ENCODE data around the gene ESRRG.

ESRRG gene

DNA sequence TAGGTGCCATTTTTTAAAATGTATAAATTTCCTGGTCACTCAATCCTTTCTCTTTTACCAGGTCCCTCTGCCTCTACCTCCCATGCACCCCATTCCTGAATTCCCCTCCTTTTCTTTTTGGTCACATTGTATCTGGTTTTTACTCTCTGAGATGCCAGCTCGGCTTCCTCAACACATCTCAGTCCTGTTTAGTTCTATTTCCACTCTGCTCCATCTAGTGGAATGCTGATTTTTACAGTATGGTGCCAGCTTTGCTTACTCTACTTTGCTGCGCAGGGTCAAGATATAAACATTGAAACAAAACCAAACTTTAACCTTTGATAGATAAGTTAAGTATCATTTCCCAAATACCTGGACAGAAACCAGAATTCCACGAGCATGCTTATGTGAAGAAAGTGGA lies 96.0 kb downstream of the ESRRG start:
- DNase-seq (ENCODE audit: low read depth in 2 of 2), result no peak

GRCh38 chr1:216626394-216627067 lies 96.7 kb downstream of the ESRRG start:
- DNase-seq (ENCODE audit: low read depth in 2 of 2), result no peak

DNA sequence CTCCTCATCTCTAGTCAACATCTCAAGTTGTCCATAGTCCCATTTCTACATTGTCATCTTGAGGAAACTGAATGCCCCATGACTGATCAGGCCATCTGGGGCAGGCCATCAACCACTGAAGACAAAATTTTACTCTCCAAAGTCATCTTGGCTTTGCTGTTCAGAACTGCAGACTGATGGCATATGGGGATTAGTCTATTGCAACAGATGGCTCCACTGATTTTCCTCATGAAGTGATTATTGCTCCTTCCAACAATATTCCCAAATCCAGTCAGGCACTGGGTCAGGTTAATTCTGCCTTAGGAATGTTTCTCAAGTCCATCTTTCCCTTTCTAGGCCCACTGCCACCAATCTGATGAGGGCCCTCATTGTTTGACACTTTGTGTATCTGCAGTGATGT lies 101.7 kb downstream of the ESRRG start:
- DNase-seq (ENCODE audit: low read depth in 2 of 2), result no peak

DNA sequence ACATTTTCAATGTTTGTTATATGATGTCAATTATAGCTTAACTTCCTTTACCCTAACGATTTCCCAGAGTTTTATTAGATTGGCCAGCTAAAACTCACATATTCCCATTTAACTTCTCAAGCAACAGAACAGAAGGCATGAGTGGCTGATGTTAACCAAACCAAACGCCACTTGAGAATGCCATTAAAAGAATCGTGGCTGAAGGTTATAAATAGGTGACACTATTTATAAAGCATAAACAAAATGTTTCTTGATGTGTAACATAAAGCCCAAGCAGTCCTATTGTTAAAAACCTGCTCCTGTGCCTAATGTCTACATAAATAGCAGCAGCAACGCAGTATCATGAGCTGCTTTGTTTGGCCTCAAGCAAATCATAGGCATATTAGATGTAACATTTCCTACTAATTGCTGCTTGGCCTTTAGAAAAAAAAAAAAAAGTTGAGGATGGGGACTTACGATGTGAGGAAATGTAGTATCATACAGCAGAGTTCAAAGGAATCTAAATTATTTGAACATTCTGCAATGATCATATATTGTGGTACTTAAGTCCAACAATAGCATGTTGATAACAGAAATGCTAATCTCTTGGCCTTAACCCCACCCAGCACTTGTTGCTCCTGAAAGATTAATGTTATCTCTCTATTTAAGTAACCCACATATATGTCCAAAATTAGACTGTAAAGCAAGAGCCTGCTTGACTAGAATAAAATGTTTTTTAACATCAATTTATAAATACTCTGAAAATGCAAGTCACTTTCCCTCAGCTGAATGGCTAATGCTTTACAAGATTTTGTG lies 106.0 kb downstream of the ESRRG start:
- no peak for DNase-seq (ENCODE audit: low read depth in 2 of 2)

- no peak for DNase-seq (ENCODE audit: low read depth in 2 of 2)
Observed at GRCh38 chr1:216616425-216616824, 106.8 kb downstream of the ESRRG start.

DNA sequence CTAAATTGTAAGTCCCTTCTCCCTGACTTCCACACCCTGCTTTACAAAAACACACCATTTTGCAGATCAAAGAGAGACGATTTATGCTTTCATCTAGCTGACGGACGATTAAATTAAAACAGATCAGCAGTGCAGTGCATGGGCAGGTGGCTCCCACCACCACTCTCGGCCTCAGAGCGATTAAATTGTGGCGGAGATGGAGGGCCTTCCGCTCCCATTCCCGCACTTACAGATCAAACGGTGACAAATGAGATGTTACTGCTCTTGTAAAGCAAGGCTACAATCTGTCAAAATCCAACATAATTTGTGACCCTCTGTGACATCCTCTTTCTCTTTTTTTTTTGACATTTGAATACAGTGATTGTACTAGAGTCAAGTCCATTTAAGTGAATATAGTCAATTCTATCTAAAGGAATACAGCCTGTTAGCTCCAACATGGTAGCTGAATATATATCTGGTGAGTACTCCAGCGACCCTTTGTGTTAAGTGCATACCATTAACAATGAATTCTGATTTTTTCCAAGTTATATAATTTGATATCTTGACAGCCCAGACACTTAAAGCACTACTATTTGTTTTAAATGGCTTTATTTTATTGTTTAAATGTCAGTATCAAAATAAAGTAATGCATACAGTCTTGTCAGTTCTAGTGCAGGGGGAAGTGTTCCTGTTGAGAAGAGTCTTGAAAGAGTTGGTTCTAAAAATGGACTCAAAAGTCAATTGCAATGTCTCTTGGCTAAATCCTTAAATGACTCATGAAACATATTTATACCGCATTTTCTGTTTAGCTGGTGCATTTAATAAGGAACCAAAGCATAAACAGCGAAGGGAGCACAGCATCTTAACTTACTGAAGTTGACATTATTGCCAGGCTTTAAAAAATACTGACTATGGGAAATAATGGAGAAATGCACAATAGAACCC lies 109.0 kb downstream of the ESRRG start:
- DNase-seq (ENCODE audit: low read depth in 2 of 2), result no peak

GRCh38 chr1:216612291-216612690 lies 110.9 kb downstream of the ESRRG start:
- DNase-seq (ENCODE audit: low read depth in 2 of 2), result no peak

DNA sequence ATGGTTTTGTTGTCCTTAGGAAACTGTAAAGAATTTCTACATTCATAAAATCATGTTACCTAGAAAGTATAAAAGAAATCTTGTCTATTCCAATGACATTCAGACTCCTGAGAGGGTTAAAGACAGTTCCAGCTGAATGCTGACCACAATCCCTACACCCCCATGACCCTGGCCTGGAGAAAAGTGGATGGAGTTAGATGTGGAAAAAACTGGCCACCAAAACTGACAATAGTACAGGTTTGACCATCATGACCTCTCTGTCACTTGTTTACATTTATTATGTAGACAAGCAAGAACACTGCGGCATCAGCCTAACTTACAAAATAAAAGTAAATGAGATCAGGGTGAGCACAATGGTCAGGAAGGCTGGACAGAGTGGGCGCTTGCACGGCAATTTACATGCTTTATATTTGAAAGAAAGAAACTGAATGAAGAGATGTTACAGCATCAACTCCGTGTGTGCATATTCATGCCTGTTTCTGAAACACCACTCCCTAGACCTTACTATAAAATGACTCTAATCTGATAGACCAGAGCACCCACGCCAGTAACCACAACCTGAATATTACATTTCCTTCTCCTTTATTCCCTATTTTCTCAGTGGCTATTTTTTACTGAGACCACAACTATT lies 116.0 kb downstream of the ESRRG start:
- no peak for DNase-seq (ENCODE audit: low read depth in 2 of 2)

DNA sequence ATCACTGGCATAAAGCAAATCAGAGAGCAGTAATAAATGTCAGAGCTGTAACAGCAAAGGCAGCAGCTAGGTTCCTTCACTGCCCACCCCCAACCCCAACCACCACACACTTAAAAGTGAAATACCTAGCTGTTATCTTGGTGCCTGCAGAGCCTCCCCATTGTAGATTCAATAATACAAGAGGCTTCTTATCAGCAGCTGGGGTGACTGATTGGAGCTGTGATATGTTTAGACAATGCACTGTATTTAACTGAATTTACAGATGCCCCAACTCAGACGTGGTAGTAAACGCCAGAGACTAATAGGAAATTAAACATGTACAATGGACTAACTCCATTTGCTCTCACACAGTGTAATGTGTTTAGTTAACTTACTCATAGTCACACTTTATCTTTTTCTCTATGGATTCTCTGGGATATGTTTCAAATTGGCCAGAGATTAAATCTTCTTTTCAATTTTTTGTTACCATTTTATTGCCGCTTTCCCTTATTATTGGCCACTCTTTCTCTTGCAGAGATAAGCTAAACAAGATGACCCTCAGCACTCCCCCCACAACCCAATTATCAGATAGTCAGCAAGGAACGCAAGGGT lies 117.1 kb downstream of the ESRRG start:
- DNase-seq (ENCODE audit: low read depth in 2 of 2), result no peak

DNA sequence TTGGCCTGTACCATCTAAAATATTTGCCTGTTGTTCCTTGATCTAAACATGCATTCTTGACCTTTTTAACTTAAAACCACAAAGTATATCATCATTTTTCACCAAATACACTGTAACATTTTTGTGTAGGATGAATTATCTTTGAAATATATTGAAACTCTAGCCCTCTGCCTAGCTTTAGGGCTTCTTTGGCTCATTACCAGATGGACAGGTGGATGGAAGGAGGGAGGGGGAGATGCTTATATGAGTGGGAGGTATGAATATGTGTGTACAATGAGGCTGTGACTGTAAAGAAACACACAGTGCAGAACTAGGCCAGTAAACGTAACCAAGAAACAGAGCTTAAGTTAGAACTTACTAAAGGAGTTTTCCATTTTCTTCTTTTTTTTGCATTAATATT lies 118.5 kb downstream of the ESRRG start:
- DNase-seq (ENCODE audit: low read depth in 2 of 2), result no peak

GRCh38 chr1:216600730-216601609 lies 122.3 kb downstream of the ESRRG start:
- no peak for DNase-seq (ENCODE audit: low read depth in 2 of 2)

- no peak for DNase-seq (ENCODE audit: low read depth in 2 of 2)
Observed at GRCh38 chr1:216599851-216600250, 123.4 kb downstream of the ESRRG start.

- no peak for DNase-seq (ENCODE audit: low read depth in 2 of 2)
Observed at GRCh38 chr1:216598448-216598847, 124.8 kb downstream of the ESRRG start.

GRCh38 chr1:216596281-216596862 lies 126.9 kb downstream of the ESRRG start:
- no peak for DNase-seq (ENCODE audit: low read depth in 2 of 2)

DNA sequence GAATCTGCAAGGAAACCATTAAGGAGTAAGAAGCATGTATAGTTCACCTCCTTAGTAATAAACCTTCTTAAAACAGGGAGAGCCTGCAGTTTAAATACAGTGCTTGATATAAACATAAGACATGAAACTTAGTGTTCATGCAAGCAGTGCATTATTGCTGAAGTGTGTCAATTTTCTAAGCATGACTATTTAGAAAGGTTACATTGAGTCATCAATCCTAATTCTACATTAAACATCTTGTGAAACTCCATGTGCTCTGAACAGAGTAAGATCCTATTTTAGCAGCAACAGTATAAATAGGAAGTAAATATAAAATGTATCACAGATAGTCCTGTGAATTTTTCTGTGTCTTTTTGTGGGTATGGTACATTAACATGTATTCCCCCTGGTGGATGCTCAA lies 135.5 kb downstream of the ESRRG start:
- no peak for DNase-seq (ENCODE audit: low read depth in 2 of 2)

DNA sequence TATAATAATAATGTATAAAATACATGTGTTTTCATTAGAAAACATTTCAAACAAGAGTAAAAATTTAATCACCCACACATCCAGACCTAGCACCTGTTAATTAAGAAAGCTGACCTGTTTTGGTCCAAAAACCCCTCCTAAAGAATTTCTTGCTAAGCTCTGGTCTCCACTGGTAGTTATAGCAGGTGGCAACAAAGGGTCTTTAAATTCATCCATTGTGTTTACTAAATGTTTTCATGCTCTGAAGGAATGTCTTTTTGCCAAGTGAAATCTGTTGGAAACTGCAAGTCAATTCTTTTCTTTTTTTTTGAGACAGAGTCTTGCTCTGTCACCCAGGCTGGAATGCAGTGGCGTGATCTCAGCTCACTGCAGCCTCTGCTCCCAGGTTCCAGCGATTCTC lies 141.1 kb downstream of the ESRRG start:
- no peak for DNase-seq (ENCODE audit: low read depth in 2 of 2)

DNA sequence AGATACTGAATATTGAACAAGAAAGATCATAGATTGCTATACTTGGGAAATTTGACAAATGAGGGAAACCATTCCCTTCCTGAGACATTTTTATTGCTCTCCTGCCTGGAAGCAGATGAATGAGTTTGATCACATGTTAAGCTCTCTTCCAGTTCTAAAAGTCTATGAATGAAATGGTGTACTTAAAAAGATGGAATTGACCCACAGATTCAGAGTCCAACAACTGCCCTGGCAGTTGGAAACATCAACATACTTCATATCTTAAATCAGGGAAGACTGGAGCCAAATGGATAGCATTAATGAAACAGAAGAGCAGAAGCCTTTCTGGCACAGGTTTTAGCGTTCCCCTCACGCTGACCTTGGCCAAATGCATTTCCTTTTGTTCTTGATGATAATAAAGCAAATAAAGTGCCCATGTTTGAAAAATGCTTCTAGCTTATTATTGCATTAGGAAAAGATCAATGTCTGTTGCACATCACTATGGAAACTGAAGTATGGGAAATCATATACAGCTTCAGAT lies 142.6 kb downstream of the ESRRG start:
- DNase-seq (ENCODE audit: low read depth in 2 of 2), result no peak

DNA sequence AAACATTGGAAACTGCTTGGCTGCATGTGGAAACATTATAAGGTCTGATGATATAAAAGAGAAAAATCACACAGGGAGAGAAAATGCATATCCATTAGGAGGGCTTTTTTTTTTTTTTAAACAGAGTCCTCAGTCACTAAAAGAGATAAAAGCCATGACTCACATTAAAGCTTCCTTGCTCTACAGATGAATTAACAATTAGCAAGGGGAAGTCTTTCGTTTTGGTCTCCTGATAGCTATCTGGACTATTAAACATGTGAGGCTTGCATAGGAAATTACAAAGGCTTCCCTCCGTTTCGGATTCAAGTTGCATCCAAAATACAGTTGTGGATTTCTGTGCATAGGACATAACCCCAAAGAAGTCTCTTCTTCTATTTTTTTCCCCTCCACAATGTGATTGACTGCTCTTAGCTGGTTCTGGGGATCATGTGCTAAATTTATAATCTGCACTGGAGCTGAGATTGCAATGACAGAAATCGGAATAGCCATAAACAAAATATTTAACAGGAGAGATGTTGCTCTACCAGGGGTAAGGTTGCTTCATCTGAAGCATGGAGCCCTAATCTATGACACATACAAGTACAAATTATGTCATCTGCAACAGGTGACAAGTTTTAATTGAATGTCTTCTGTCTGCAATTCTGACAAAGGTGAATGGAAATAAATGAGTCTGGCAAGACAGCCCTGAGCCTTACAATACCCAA lies 146.8 kb downstream of the ESRRG start:
- DNase-seq (ENCODE audit: low read depth in 2 of 2), result no peak

- DNase-seq (ENCODE audit: low read depth in 2 of 2), result no peak
Observed at GRCh38 chr1:216566641-216567205, 156.5 kb downstream of the ESRRG start.

Data from stimulated activated CD4-positive, alpha-beta T cell treated with anti-CD3 and anti-CD28 coated beads, Interleukin-4, amount 100 ng/mL, for 48 hours (primary cell).